Gastrocnemius medialis (tissue), 4 donors: Measurements from ENCODE around the gene PLXDC2.

Experiments used
- CTCF ChIP-seq, 5 experiments: fragments of 450-650 bp in 3 of 5; fragments of 200-600 bp in 2 of 5; sonication (generic) in 2 of 5; IDR thresholded peaks in 4 of 5; conservative IDR thresholded peaks in 1 of 5; 1 replicate in 4 of 5; 2 replicates in 1 of 5; pipeline ENCODE4 v1.5.1; 2016 to 2019; ENCODE audit warnings: antibody characterized with exemption in 5 of 5, mild to moderate bottlenecking in 3 of 5, moderate library complexity in 3 of 5
- POLR2A ChIP-seq, 2 donors: fragments of 450-650 bp; IDR thresholded peaks; one replicate each; pipeline ENCODE4 v1.6.1; 2017; ENCODE audit warnings: antibody characterized with exemption in 2 of 2, mild to moderate bottlenecking in 2 of 2, moderate library complexity in 2 of 2

GRCh38 chr10:20173046-20173445, 356.8 kb downstream of the PLXDC2 start:
- no peak for TF ChIP-seq CTCF (IDR thresholded peaks at IDR 0.05 in 4 of 5, conservative IDR thresholded peaks at IDR 0.05 in 1 of 5)
- no peak for TF ChIP-seq POLR2A (IDR thresholded peaks at IDR 0.05)
